NT2/D1 (cell line): ENCODE results near the gene SERPINA1.

ENCODE experiments used
- DNase-seq: peaks from one replicate; pipeline ENCODE4 v3.0.0-alpha.2; 2011; ENCODE audit warnings: low read depth, low spot score
- H3K27me3 ChIP-seq: 2 replicates; pipeline ENCODE4 v1.6.0; 2011; ENCODE audit warnings: mild to moderate bottlenecking; ENCODE audit not compliant: insufficient read length, insufficient read depth
- H3K36me3 ChIP-seq: 2 replicates; pipeline ENCODE4 v1.6.1; 2011; ENCODE audit warnings: mild to moderate bottlenecking, low read length, mixed read lengths; ENCODE audit not compliant: insufficient read depth, insufficient read length
- H3K4me1 ChIP-seq: 2 replicates; pipeline ENCODE4 v1.5.1; 2011; ENCODE audit not compliant: insufficient read depth, insufficient read length
- H3K4me3 ChIP-seq: 2 replicates; pipeline ENCODE4 v1.5.1; 2011; ENCODE audit warnings: low read depth; ENCODE audit not compliant: insufficient read length
- H3K9ac ChIP-seq: 2 replicates; pipeline ENCODE4 v1.6.0; 2011; ENCODE audit warnings: low read depth; ENCODE audit not compliant: insufficient read length
- H3K9me3 ChIP-seq: 2 replicates; pipeline ENCODE4 v1.5.1; 2011; ENCODE audit warnings: mild to moderate bottlenecking, low read length; ENCODE audit not compliant: insufficient read depth
- SUZ12 ChIP-seq: IDR thresholded peaks from 2 replicates; pipeline ENCODE4 v1.6.1; 2011; ENCODE audit not compliant: insufficient read length, insufficient read depth; ENCODE audit errors: extremely low read depth
- YY1 ChIP-seq: IDR thresholded peaks from 2 replicates; pipeline ENCODE4 v1.6.1; 2011; ENCODE audit not compliant: insufficient read length, insufficient read depth
- ZNF274 ChIP-seq: IDR thresholded peaks from 2 replicates; pipeline ENCODE4 v1.6.1; 2011; ENCODE audit warnings: mild to moderate bottlenecking, low read depth, low read length

The SERPINA1 gene

DNA sequence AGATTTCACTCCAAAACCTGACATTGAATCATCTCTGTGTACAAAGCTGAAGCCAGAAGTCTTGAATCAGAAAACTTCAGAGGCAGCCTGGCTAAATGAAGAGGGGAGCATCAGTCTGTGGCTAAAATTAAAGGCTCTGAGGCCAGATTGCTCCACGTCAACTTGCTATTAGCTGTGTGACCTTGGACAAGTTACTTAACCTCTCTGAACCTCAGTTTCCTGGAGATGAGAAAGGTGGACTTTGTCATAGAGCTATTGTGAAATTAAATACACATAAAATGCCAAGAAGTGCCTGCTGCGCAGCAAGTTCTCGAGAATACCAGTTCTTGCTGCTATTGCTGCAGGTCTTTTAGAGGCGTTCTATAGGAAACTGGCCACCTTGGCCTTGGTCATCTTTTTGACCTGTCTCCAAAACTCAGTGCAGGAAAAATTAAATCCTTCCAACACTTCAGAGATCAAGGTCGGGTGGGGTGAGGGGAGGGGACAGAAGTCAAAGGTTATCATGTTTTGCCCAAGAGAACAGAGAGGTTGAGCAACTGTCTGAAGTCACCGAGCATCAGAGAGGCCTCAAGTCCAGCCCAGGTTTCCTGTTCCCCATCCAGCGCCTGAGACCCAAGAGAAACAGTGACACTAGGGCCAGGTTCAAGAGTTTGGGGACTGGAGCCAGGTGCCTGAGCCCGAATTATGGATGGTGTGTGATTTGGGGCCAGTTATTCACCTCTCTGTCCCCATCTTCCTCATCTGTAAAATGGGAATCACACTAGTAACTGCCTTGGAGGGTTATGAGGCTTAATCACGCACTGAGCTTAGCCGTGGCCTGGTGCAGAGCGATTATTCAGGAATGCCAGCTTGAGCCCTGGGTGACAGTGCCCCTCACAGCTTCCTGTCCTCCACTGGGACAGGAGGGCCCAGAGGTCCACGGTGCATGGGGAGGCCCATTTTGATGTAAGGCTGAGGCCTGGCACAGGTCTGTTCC lies 1.1 kb downstream of the SERPINA1 start:
- no peak overlapping the region for H3K9ac ChIP-seq
- no peaks in the 10 kb centered on the region for H3K27me3 ChIP-seq
- H3K4me3 ChIP-seq = no peak overlapping the region
- no peak for TF ChIP-seq SUZ12
- no peak for TF ChIP-seq ZNF274
- DNase-seq = no peak
- no peaks in the 10 kb centered on the region for H3K9me3 ChIP-seq
- H3K36me3 ChIP-seq = no peaks in the 10 kb centered on the region
- H3K4me1 ChIP-seq = peaks cover 14% of the 10 kb centered on the region

DNA sequence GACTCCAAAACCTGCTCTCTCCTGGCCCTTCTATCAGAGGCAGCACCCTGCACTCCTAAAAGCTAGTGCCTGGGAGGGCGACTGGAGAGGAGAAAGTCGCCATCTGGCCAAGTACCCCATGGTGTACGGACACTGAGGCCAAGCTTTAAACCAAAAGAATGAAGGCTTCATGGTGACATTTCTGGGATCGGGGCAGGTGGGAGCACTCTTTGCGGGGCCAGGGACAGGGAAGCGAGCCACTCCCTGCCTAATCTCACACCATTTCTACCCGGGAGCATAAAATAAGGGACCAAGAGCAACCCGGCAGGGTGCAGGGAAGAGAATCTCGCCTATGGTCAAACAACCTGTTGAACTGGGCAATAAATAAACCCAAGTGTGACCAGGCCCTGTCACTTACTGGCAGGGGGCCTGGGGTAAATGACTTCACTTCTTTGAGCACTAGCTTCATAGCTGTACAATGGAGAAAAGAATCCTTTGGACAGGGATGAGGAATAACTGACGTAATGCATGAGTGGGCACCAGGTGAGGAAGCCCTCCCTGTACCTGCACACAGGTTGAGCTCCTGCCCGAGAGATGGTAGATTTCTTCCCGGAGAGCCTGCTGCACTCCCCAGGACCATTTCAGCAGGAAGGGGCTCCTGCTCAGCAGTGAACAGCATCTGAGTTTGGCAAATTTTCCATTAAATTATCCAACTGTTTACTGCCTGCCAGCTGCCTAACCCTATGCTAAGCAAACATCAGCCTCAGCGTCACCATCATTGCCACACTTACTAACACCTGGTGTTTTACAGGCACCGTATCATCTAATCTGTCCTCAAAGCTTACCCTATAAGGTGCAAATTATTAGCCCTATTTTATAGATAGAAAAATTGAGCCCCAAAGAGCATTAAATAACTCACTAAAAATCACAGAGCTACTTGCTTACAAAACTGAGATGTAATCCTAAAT lies 2.0 kb downstream of the SERPINA1 start:
- Histone ChIP-seq H3K4me1 (peaks cover 14% of the 10 kb centered on the region), H3K4me3 (no peak overlapping the region), H3K9ac (no peak overlapping the region), H3K27me3 (no peaks in the 10 kb centered on the region), H3K36me3 (no peaks in the 10 kb centered on the region), H3K9me3 (no peaks in the 10 kb centered on the region)
- no peak for TF ChIP-seq ZNF274
- no peak for TF ChIP-seq SUZ12
- no peak for DNase-seq

DNA sequence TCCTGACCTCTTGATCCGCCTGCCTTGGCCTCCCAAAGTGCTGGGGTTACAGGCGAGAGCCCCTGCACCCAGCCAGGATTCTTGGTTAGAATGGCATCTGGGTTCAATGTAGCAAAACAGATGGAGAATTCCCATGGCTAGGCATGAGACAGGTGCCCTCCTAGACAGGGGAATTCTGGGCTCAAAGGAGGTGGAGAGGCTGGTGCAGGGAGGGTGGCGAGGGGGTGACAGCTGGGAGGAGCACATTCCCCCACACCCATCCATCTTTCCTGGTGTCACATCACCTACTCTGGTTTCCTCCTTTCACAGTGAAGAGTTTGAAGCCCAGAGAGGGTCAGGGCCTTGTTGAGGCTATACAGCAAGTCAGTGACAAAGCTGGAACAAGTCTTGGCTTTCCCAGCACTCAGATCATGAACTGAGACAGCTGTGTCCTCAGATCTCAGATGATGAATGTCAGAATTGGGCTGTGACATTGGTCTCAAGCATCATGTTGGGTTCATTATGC lies 2.8 kb downstream of the SERPINA1 start:
- Histone ChIP-seq H3K9ac (no peak overlapping the region), H3K4me3 (no peak overlapping the region), H3K9me3 (no peaks in the 10 kb centered on the region), H3K36me3 (no peaks in the 10 kb centered on the region), H3K4me1 (peaks cover 14% of the 10 kb centered on the region), H3K27me3 (no peaks in the 10 kb centered on the region)
- no peak for TF ChIP-seq YY1
- no peak for TF ChIP-seq SUZ12
- TF ChIP-seq ZNF274 = no peak
- no peak for DNase-seq

DNA sequence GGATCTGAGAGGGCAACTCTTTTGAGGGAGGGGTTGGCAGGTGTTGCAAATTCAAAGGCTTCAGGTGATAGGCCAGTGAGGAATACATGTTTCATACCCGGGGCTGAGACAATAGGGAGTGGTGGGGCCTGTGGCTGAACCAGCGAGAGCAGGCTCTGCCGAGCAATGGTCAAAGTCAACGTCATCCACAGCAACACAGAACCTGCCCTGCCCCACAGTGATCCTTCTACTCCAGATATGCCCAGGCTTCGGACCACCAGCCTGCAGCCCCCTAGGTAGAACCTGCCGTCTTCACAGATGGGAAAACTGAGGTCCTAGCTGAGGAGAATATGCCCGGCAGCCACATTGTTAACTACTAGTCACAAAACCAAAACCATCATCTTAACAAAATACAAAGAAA lies 4.1 kb downstream of the SERPINA1 start:
- Histone ChIP-seq H3K9ac (no peak overlapping the region), H3K27me3 (no peaks in the 10 kb centered on the region), H3K4me3 (no peak overlapping the region), H3K9me3 (no peaks in the 10 kb centered on the region), H3K4me1 (peaks cover 14% of the 10 kb centered on the region), H3K36me3 (no peaks in the 10 kb centered on the region)
- TF ChIP-seq YY1 (no peak), SUZ12 (no peak), ZNF274 (no peak)
- DNase-seq = no peak

DNA sequence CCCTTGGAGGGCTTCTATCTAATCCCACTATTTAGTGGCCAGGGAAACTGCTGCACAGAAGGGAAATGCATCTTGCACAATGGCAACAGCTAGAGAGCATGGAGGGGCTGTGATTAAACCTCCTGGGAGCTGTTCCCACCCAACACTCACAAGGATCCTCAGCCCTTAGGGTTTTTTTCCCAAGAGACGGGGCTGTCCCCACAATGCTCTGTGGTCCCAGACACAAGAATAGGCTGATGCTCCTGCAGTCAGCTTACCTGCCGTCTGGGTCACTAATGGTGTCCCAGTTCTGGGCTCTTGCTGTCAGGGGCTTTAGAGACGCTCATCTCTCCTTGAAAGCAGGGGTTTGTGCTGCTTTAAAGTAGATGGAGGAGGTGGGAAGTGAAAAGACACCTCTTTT lies 4.6 kb downstream of the SERPINA1 start:
- DNase-seq = no peak
- Histone ChIP-seq H3K4me3 (no peak overlapping the region), H3K36me3 (no peaks in the 10 kb centered on the region), H3K27me3 (no peaks in the 10 kb centered on the region), H3K4me1 (peaks cover 11% of the 10 kb centered on the region), H3K9me3 (no peaks in the 10 kb centered on the region), H3K9ac (no peak overlapping the region)
- TF ChIP-seq ZNF274 (no peak), SUZ12 (no peak), YY1 (no peak)

DNA sequence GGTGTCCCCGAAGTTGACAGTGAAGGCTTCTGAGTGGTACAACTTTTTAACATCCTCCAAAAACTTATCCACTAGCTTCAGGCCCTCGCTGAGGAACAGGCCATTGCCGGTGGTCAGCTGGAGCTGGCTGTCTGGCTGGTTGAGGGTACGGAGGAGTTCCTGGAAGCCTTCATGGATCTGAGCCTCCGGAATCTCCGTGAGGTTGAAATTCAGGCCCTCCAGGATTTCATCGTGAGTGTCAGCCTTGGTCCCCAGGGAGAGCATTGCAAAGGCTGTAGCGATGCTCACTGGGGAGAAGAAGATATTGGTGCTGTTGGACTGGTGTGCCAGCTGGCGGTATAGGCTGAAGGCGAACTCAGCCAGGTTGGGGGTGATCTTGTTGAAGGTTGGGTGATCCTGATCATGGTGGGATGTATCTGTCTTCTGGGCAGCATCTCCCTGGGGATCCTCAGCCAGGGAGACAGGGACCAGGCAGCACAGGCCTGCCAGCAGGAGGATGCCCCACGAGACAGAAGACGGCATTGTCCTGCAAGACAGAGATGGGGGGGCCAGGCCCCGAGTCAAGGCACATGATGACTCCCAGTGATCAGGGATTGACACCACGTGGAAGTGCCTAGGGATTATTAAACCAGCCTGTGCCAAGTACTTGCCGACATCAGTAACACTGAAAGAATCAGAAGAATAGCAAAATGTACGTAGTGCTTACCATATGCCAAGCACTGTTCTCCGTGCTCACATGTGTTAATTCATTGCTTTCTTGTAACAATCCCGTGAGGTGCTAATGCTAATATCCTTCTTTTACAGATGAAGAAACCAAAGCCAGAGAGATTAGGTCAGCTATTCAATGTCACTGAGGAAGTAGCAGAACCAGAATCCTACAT lies 5.4 kb downstream of the SERPINA1 start:
- Histone ChIP-seq H3K36me3 (no peaks in the 10 kb centered on the region), H3K9me3 (no peaks in the 10 kb centered on the region), H3K4me1 (peaks cover 6% of the 10 kb centered on the region), H3K9ac (no peak overlapping the region), H3K27me3 (no peaks in the 10 kb centered on the region), H3K4me3 (no peak overlapping the region)
- no peak for TF ChIP-seq SUZ12
- no peak for TF ChIP-seq ZNF274
- TF ChIP-seq YY1 = no peak
- DNase-seq = no peak
